ENCODE measurements around the gene BICDL2. TPM values are rescaled to one million over a fixed set of nuclear protein-coding genes. Genes with fewer than 3 reads are reported as not detected.

Gene BICDL2
- total RNA-seq, 4 donors from 2014 or later, result 0.19 to 0.42 TPM; not detected in 2

GRCh38 chr16:3026003-3026378 lies 10.8 kb downstream of the BICDL2 start:
- H3K4me1 ChIP-seq, result peaks cover 48 to 73% (median 66%) of the 10 kb centered on the region in 4 donors
- H3K27me3 ChIP-seq, result peaks cover 0 to 26% (median 17%) of the 10 kb centered on the region in 4 donors
- no peak for TF ChIP-seq POLR2A (IDR thresholded peaks at IDR 0.05; ENCODE audit: low read depth)
- no peak for TF ChIP-seq EP300 (IDR thresholded peaks at IDR 0.05)
- TF ChIP-seq, protein P1, sequence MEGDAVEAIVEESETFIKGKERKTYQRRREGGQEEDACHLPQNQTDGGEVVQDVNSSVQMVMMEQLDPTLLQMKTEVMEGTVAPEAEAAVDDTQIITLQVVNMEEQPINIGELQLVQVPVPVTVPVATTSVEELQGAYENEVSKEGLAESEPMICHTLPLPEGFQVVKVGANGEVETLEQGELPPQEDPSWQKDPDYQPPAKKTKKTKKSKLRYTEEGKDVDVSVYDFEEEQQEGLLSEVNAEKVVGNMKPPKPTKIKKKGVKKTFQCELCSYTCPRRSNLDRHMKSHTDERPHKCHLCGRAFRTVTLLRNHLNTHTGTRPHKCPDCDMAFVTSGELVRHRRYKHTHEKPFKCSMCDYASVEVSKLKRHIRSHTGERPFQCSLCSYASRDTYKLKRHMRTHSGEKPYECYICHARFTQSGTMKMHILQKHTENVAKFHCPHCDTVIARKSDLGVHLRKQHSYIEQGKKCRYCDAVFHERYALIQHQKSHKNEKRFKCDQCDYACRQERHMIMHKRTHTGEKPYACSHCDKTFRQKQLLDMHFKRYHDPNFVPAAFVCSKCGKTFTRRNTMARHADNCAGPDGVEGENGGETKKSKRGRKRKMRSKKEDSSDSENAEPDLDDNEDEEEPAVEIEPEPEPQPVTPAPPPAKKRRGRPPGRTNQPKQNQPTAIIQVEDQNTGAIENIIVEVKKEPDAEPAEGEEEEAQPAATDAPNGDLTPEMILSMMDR (IDR thresholded peaks at IDR 0.05), result no peak
- no peak for TF ChIP-seq POLR2AphosphoS5 (IDR thresholded peaks at IDR 0.05)
- no peak for DNase-seq (ENCODE audit: extremely low spot score)
- 92% methylated on average over 8 of the region's 8 CpGs for WGBS
- no peak overlapping the region for H3K27ac ChIP-seq (replicated peaks in 1 of 4)
- intact Hi-C loops (cut with DNase I), result no loop called here
- no peak overlapping the region for H3K4me3 ChIP-seq
- peaks cover 11 to 23% (median 20%) of the 10 kb centered on the region in 4 donors for H3K36me3 ChIP-seq
- H3K9me3 ChIP-seq, result no peaks in the 10 kb centered on the region

GRCh38 chr16:3025032-3026002 lies 11.4 kb downstream of the BICDL2 start:
- intact Hi-C loops (cut with DNase I), result no loop called here
- no peak for DNase-seq (ENCODE audit: extremely low spot score)

DNA sequence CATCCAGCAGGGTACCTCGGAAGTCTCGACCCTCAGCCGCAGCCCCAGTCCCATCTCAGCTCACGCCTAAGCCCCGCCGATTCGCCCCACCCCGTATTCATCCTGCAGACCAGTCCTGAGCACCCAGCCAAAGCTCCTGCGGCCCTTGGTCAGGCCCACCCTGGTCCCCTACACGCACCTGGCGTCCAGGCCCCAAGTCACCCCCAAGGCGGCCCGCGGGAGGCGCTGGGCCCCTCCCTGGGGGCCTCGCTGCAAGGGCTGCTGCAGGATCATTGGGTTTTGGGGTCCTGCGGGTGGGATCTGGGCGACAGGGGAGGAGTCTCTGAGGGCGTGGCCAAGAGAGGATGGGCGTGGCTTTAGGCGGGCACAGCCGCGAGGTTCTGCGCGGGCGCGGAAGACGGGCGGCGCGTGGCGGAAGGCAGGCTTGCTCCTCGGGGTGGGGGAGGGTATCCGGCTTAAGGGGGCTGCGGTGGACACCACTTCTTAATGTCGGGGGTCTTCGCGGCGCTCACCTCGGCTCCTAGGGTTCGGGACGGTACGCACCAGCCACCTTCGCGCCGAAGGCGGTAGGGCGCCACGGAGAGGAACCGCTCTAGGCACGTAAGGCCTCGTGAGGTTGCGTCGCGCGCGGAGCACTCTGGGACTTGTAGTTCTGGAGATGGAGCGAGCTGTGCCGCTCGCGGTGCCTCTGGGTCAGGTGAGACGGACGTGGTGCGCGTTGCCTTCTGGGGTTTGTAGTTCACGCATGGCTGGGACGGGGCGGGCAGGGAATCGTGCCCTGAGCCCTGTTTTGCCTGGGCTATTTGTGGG lies 12.9 kb downstream of the BICDL2 start, which contains the start of the genes HCFC1R1 and THOC6:
Gene HCFC1R1, minus strand, starts transcription at position 274 of the 810 bp plus-strand sequence. Its CDS starts 1 bp downstream, at position 273.
Gene THOC6, plus strand, starts transcription at position 367 of the 810 bp plus-strand sequence. Its CDS starts 292 bp downstream, at position 659.
- Histone ChIP-seq H3K27me3 (peaks cover 0 to 11% (median 2%) of the 10 kb centered on the region in 4 donors), H3K36me3 (peaks cover 11 to 23% (median 20%) of the 10 kb centered on the region in 4 donors), H3K27ac (replicated peaks in 1 of 4) (peak within 1 kb of the TSS; percentile 96 to 99 (median 98)), H3K4me3 (peak within 1 kb of the TSS; percentile 66 to 86 (median 74)), H3K4me1 (peaks cover 49 to 79% (median 69%) of the 10 kb centered on the region in 4 donors), H3K9me3 (no peaks in the 10 kb centered on the region)
- TF ChIP-seq POLR2AphosphoS5 (IDR thresholded peaks at IDR 0.05), result peak; percentile 92 to 95
- TF ChIP-seq EP300 (IDR thresholded peaks at IDR 0.05), result no peak
- TF ChIP-seq, protein P1 (IDR thresholded peaks at IDR 0.05), result peak in 1 of 3 experiments; percentile 14
- TF ChIP-seq POLR2A (IDR thresholded peaks at IDR 0.05; ENCODE audit: low read depth), result peak; percentile 57
- 2% methylated on average over 11 of the region's 69 CpGs for WGBS
- intact Hi-C loops (cut with DNase I), result no loop called here
- peak; percentile 100 for DNase-seq (ENCODE audit: extremely low spot score)

More at GRCh38 chr16:3025032-3026002, 11.4 kb downstream of the BICDL2 start:
- Histone ChIP-seq H3K27ac (replicated peaks in 1 of 4) (no peak overlapping the region), H3K36me3 (peaks cover 11 to 23% (median 20%) of the 10 kb centered on the region in 4 donors), H3K4me1 (peaks cover 48 to 80% (median 73%) of the 10 kb centered on the region in 4 donors), H3K9me3 (no peaks in the 10 kb centered on the region), H3K27me3 (peaks cover 0 to 19% (median 10%) of the 10 kb centered on the region in 4 donors), H3K4me3 (no peak overlapping the region)
- WGBS, result 94% methylated on average over 18 of the region's 18 CpGs
- TF ChIP-seq, protein P1 (IDR thresholded peaks at IDR 0.05), result no peak
- no peak for TF ChIP-seq POLR2AphosphoS5 (IDR thresholded peaks at IDR 0.05)
- no peak for TF ChIP-seq POLR2A (IDR thresholded peaks at IDR 0.05; ENCODE audit: low read depth)
- no peak for TF ChIP-seq EP300 (IDR thresholded peaks at IDR 0.05)

DNA sequence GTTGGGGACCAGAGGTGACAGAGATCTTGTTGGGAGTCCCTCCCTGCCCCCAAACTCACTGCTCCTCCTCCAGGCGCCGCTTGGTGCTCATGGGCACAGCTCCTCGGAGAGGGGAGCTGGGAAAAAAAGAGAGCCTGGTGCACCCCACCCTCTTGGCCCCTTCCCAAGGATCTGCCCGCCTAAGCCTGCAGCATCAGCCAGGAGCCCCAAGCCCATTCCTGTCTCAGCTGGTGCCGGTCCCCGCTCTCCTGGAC lies 13.4 kb downstream of the BICDL2 start:
- Histone ChIP-seq H3K9me3 (no peaks in the 10 kb centered on the region), H3K4me3 (peak overlapping the region; percentile 66 to 86 (median 74)), H3K27me3 (peaks cover 0 to 11% (median 6%) of the 10 kb centered on the region in 4 donors), H3K4me1 (peaks cover 45 to 76% (median 64%) of the 10 kb centered on the region in 4 donors), H3K27ac (replicated peaks in 1 of 4) (peak overlapping the region; percentile 96 to 99 (median 98)), H3K36me3 (peaks cover 11 to 23% (median 20%) of the 10 kb centered on the region in 4 donors)
- WGBS, result 35% methylated on average over 2 of the region's 6 CpGs
- DNase-seq (ENCODE audit: extremely low spot score), result no peak
- no peak for TF ChIP-seq POLR2A (IDR thresholded peaks at IDR 0.05; ENCODE audit: low read depth)
- no peak for TF ChIP-seq EP300 (IDR thresholded peaks at IDR 0.05)
- no peak for TF ChIP-seq POLR2AphosphoS5 (IDR thresholded peaks at IDR 0.05)
- TF ChIP-seq, protein P1 (IDR thresholded peaks at IDR 0.05), result no peak
- intact Hi-C loops (cut with DNase I), result no loop called here

Measured in esophagus muscularis mucosa (tissue), 4 donors.